HUDEP-2 (cell line): ENCODE data around the gene EXTL1.

Source experiments
- DNase-seq, 76 experiments: peaks; one replicate each; lab custom pipeline; 2025; ENCODE audit not compliant: unreplicated experiment in 76 of 76; lab: John Stamatoyannopoulos, UW

Gene EXTL1

GRCh38 chr1:26022404-26022779 lies 817 bp downstream of the EXTL1 start:
- DNase-seq = no peak

GRCh38 chr1:26023009-26023408 lies 1.4 kb downstream of the EXTL1 start:
- DNase-seq = no peak

DNA sequence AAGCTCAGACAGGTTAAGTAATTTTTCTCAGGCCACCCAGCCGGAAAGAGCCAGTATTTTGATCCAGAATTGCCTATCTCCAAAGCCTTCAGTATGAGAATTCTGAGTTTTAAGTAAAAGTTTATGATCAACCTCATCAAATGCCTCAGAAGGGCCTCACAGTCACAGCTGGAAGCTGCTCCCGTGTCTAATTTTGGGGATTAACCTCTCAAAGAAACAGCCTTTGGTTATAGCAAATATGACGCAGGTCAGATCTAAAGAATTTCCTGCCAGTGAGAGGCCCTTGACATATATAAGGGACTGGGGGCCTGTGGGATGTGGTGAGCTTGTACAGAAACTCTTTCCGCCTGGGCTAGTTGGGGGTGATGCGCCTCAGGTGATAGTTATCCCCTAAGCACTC lies 2.3 kb downstream of the EXTL1 start:
- DNase-seq = no peak

DNA sequence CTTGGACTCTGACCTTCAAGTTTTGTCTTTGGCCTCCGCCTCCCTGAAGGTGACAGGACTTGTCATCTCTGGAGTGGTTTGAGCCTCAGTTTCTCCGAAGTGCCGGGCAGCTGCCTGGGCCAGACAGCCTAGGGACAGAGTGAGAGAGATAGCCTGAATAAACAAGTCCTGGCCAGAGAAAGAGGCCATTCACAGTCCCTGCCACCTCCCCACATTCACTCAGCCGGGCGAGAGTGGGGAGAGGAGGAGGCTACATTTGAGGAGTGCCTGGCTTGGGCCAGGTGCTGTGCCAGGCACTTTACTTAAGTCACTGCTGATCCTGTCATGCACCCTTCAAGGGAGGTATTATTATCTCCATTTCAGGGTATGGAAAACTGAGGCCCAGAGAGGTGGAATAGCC lies 3.5 kb downstream of the EXTL1 start:
- no peak for DNase-seq

DNA sequence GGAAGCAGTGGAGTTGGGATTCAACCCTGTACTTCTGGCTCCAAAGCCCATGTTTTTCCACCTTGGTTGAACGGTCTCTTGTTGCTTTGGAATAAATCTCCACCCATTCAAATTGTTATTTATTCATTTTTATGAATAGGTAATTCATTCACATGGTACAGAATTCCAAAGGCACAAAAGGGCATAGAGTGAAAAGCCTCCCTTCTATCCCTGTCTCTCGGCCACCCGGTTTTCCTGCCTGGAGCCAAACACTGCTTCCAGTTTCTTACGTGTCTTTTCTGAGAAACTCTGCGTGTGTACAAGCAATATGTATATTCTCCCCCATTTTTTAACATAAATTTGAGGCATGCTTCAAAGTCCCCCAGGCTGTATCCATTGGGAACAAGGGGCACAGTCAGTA lies 3.9 kb downstream of the EXTL1 start:
- no peak for DNase-seq

GRCh38 chr1:26027716-26028489 lies 6.3 kb downstream of the EXTL1 start:
- peak in 16 of 76 experiments; percentile 5 to 47 (median 19) for DNase-seq

- DNase-seq = no peak
Measured at GRCh38 chr1:26028490-26028980, 7.0 kb downstream of the EXTL1 start.

GRCh38 chr1:26029054-26029863 lies 7.7 kb downstream of the EXTL1 start:
- no peak for DNase-seq

DNA sequence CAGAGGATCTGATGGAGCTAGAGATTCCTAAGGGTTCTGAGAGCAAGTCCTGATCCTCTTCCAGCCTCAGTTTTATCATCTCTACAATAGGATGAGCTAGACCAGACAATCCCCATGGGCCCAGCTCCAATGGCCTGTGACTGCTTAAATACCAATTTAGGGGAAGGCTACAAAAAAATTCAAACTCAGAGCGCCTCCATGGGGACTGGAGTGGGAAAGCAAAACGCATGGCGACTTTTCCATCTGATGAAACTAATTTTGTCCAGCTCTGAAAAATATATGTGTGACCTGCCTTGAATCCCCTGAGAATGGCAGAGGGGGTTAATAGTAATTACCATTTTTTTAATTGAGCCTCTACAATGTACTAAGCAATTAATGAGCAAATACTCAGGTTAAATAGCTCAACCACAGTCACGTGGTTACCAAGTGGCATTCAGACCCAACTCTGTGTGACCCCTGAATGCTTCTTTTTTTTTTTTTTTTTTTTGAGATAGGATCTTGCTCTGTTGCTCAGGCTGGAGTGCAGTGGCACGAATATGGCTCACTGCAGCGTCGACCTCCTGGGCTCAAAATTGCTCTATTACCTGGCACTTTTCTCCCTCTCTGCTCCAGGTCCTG lies 8.4 kb downstream of the EXTL1 start:
- DNase-seq = peak in 6 of 76 experiments; percentile 5 to 28 (median 12)

DNA sequence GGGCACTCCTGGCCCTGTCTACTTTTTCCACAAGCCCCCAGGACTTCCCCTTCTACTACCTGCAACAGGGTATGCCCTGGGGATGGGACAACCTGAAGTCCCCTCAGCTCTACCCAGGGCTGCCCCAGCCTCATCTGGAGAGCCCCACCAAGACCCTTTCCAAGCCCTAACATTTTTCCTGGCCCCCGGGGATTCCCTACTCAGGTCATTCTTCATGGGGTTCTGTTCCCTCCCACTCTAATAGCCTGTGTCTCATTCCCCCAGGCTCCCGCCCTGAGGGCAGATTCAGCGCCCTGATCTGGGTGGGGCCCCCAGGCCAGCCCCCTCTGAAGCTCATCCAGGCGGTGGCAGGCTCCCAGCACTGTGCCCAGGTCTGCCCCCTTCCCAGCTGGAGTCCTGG lies 9.6 kb downstream of the EXTL1 start:
- no peak for DNase-seq

DNA sequence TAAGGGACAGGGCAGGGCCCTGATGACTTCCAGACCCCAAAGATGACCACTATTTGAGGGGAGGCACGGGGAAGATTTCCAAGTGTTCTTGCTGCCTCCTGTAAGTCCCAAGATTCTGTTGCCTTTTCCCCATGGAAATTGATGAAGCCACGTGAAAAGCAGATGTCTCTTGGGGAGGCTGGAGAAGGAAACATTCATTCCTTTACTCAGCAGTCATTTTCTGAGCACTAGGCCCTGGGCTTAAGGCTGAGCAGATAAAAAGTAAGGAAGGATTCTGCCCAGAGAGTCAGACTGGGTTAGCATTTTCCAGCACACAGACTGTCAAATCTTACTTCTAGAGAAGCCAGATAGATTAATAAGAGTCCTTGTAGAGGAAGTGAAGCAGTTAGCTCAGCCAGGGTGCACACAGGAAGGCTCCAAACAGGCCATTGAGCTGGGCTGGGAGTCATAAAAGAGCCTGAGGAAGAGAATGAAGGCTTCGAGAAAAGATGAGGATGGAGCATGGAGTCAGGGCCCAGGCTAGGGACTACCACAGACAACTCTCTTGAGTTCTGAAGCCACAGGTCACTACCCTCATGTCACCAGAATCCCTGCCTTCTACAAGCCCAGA lies 10.1 kb downstream of the EXTL1 start:
- no peak for DNase-seq

DNA sequence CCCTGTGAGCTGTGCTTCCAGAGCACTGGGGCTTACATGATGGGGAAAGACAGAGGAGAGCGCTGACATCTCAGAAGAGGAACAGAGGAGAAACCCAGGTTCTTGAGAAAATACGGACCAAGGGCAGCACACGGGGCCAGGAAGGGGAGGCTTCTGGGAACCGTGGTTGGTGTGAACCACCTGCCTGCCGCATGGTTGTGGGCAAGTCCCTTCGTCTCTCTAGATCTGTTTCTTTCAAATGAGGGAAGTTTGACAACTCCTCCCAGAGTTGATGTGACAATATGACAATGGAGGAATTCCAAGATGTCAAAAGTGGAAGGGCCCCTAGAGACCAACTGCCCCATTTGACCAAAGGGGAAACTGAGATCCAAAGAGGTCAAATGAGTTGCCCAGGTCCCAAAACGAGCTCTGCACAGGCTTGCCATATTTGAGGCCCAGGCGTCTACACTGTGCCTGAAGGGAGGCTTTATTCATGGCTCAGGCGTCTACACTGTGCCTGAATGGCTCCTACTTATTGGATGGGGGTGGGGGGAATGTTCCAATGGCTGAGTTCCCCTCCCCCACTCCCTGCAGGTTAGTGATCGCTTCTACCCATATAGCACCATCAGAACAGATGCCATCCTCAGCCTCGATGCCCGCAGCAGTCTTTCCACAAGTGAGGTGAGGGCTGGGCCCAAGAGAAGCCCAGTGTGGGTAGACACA lies 11.2 kb downstream of the EXTL1 start:
- no peak for DNase-seq

DNA sequence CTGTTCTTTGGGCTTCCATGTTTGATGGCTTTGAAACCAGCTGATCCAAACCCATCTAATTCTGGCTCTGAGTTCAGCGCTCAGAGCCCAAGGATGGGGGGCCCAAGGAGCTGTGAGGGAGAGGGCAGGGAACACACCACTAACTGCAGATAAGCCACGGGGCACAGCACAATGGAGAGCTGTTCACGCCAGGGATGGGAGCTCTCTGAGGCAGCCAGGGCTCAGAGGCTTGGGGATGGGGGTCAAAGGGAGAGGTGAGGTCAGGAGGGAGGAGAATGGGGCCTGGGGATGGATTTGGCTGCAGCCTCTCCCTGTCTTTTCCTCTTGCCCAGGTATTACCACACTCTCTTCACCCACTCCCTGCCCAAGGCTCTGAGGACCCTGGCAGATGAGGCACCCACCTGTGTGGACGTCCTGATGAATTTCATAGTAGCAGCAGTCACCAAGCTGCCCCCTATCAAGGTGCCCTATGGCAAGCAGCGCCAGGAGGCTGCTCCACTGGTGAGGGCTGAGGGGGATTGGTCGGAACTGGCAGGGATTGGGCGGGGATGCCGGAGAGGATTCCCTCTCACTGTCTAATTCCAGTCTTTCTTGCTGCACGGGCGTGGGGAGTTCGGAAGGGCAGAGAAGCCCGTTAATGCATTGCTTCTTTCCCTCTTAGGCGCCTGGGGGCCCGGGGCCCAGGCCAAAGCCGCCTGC lies 13.1 kb downstream of the EXTL1 start:
- DNase-seq = no peak

DNA sequence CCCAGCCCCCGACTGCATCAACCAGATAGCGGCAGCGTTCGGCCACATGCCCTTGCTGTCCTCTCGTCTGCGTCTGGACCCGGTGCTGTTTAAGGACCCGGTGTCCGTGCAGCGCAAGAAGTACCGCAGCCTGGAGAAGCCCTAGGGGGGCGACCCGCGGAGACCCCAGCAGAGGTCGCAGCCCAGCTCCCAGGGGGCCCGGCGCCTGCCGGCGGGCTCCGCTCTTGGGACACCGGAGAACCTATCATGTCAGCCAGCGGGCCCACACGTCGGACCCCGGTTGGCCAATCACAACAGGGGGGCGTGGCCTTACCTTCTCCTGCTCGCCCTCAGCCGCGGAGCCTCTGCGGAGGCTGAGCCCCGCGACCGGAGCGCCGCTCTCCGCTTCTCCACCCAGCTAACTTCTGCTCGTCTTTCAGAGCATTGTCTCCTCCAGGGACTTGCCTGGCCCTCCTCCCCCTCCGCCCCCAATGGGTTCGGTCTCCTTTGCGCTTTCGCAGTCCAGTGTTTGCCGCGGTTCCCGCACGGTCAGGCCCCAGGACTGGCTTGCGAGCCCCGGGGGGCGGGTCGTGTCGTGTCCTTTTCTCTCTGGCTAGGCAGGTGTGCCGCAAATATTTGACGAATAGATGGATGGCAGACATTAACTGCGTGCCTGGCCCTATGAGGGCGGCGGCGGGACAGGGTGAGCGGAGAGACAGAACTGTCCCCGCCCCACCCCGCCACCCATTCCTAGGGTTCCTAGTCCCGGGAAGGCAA lies 13.8 kb downstream of the EXTL1 start:
- peak in 74 of 76 experiments; percentile 62 to 94 (median 87) for DNase-seq

DNA sequence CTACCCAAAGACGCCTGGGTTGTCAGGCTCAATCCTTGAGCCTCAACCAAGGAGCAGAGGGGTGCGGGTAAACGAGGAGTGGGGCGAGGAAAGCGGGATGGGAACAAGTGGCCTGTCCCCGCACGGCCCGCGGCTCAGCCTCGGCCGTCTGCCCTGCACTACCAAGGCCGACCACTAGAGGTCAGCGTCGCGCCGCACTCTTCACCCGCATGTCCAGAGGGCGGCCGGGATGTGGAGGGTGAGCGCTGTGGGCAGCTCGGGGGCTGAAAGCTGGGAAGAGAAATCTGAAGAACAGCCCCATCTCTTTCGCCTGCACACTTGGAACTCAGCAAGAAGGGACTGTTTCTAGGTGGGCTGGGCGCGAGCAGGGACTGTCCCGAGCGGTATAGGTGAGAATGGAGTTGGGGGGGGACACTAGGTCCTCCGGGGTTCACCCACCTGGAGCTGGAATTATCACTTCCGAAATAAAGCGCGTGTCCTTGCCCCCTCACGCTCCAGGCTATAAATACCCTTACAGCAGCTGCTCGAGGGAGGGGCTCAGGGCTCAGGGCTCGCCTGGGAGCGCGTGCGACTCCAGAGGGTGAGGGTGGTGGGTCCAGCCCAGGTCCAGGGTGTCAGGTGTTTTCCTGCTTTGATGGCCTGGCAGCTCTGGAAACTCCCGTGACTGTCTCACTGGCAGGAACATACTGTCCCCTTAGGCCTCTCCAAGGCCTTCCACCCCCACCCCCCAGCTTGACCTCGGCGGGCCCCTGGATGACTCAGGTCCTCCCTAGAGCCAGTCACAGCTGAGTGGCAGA lies 14.6 kb downstream of the EXTL1 start:
- peak in 65 of 76 experiments; percentile 7 to 90 (median 63) for DNase-seq

DNA sequence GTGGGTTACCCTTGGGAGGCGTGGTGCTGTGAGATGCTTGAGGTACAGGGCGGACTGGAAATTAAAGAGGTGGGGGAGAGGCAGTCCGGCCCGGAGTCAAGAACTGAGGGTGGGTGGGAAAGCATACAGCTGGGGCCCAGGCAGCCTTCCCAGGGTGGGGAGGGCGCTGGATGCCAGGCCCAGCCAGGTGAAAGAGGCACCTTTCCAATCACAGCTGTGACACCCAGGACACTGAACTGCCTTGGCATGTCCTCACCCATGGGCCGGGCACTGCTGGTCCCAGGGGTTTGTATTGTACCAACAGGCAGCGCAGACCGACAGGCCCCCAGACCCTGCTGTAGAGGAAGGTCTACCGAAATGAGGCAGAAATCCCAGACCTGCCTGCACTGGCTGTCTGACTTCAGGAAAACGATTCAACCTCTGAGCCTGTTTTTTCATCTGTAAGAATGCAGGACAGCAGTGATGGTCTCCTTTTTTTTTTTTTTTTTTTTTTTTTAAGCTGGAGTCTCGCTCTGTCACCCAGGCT lies 15.2 kb downstream of the EXTL1 start:
- no peak for DNase-seq

DNA sequence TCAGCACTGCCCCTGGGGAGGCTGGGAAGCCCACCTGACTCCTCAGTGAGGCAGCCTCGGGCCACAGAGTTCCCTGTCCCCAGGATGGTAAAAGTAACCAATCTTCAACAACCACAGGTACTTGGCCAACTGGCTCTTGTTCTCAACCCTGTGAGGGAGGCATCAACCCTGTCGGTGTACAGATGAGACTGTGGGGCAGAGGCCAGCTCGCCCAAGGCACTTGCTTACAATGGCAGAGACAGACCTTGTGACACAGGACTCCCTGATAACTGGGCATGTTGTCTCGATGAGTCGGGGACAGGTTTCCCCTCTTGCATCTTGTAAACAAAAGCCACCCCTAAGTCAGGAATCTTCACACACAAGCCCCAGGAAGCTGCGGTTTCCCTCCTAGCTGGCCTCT lies 16.3 kb downstream of the EXTL1 start:
- no peak for DNase-seq

- no peak for DNase-seq
Measured at GRCh38 chr1:26038477-26038876, 16.9 kb downstream of the EXTL1 start.
